ENCODE results near the gene DES. TPM values are rescaled to one million over a fixed set of nuclear protein-coding genes. Genes with fewer than 3 reads are reported as not detected.

Gene DES
- total RNA-seq, 1 donor from 2014 or later, result not detected

DNA sequence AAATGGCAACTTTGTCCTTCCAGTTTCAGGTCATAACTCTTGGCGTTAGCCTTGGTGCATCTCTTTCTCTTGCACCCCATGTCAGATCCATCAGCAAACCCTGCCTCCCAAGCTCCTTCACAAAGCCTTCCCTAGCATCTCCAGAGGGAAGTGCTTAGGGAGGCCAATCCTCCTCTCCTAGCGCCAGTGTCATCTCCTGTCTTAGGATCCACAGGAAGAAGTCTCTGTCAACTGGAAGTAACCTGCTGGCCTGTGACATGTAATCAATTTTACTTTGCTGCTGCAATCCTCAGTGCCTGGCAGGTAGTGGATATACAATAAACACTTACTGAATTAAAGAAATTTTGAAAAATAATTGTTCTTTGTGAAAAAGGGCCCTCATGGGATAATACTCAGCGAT, 22.6 kb upstream of the DES start:
- intact Hi-C loops (cut with micrococcal nuclease), result no loop called here
- no peak for ATAC-seq (ENCODE audit: low read depth)
- Mint-ChIP-seq H3K4me3 (no peak overlapping the region), H3K9me3 (no peaks in the 10 kb centered on the region), H3K27me3 (peaks cover 29% of the 10 kb centered on the region), H3K27ac (no peak overlapping the region), H3K4me1 (no peaks in the 10 kb centered on the region), H3K36me3 (ENCODE audit: low read depth) (no peaks in the 10 kb centered on the region)
- POLR2A ChIA-PET, result no interaction called here
- CTCF ChIA-PET, result no interaction called here
- TF ChIP-seq, protein P1, sequence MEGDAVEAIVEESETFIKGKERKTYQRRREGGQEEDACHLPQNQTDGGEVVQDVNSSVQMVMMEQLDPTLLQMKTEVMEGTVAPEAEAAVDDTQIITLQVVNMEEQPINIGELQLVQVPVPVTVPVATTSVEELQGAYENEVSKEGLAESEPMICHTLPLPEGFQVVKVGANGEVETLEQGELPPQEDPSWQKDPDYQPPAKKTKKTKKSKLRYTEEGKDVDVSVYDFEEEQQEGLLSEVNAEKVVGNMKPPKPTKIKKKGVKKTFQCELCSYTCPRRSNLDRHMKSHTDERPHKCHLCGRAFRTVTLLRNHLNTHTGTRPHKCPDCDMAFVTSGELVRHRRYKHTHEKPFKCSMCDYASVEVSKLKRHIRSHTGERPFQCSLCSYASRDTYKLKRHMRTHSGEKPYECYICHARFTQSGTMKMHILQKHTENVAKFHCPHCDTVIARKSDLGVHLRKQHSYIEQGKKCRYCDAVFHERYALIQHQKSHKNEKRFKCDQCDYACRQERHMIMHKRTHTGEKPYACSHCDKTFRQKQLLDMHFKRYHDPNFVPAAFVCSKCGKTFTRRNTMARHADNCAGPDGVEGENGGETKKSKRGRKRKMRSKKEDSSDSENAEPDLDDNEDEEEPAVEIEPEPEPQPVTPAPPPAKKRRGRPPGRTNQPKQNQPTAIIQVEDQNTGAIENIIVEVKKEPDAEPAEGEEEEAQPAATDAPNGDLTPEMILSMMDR (IDR thresholded peaks at IDR 0.05), result no peak
- DNase-seq, result no peak

DNA sequence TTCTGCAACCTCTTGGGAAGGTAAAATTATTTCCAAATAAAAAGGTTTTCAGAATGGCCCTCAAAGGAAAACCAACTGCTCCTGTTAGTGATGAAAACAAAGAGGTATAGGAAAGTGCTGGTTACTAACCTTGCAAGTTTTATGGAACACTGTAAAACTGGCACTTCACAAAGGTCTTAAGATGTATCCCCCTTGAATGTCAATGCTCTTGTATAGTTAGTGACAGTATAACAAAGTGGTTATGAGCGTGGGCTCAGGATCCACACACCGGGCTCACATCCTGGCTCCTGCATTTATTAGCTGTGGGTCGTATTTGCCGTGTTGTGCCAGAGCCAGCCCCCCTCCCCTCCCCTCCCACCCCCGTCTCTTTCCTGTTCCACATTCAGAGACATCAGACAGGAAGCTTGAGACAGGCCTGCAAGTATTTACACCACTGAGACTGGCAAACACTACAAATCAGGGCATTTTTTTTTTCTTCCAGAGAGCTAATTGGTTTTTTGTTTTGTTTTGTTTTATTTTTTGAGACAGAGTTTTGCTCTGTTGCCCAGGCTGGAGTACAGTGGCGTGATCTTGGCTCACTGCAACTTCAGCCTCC, 21.2 kb upstream of the DES start:
- ChIA-PET POLR2A (no interaction called here), CTCF (no interaction called here)
- TF ChIP-seq, protein P1 (IDR thresholded peaks at IDR 0.05), result no peak
- H3K9me3 Mint-ChIP-seq, result no peaks in the 10 kb centered on the region
- DNase-seq, result no peak
- no peaks in the 10 kb centered on the region for H3K36me3 Mint-ChIP-seq (ENCODE audit: low read depth)
- no peak for ATAC-seq (ENCODE audit: low read depth)
- H3K27me3 Mint-ChIP-seq, result peaks cover 29% of the 10 kb centered on the region
- intact Hi-C loops (cut with micrococcal nuclease), result no loop called here
- H3K4me3 Mint-ChIP-seq, result no peak overlapping the region
- H3K27ac Mint-ChIP-seq, result no peak overlapping the region
- H3K4me1 Mint-ChIP-seq, result no peaks in the 10 kb centered on the region

DNA sequence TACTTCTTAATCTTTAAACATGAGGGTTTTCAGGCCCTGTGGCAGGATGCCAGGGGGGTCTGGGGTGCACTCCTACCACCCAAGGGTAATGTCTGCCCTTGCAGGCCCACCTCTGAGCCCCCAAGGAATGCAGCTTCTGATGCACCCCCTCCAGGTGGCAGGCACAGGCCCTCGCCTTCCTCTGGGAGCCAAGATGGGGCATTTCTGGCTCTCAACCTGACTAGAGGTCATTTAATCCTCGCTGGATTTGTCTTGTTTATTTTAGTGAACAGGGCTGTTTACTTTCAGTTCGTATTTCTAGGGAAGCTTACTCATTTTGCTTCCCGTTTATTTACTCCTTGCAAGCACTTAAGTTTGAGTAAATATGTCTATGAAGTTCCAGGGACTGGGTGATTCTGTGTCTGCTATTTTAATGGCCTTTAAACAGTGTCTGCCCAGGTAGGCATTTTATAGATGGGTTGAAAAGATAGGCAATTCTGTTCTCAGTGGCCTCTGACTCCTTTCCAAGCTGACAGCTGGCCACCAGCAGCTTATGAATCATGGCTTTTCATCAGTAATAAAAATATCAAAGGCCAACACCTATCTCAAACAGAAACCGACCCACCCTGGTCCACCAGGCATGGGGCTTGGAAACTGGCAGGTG, 19.3 kb upstream of the DES start:
- H3K27ac Mint-ChIP-seq, result no peak overlapping the region
- H3K4me3 Mint-ChIP-seq, result no peak overlapping the region
- no peaks in the 10 kb centered on the region for H3K9me3 Mint-ChIP-seq
- peaks cover 26% of the 10 kb centered on the region for H3K27me3 Mint-ChIP-seq
- ChIA-PET POLR2A (no interaction called here), CTCF (no interaction called here)
- no peak for DNase-seq
- intact Hi-C loops (cut with micrococcal nuclease), result no loop called here
- no peaks in the 10 kb centered on the region for H3K4me1 Mint-ChIP-seq
- TF ChIP-seq, protein P1 (IDR thresholded peaks at IDR 0.05), result no peak
- ATAC-seq (ENCODE audit: low read depth), result no peak
- no peaks in the 10 kb centered on the region for H3K36me3 Mint-ChIP-seq (ENCODE audit: low read depth)

DNA sequence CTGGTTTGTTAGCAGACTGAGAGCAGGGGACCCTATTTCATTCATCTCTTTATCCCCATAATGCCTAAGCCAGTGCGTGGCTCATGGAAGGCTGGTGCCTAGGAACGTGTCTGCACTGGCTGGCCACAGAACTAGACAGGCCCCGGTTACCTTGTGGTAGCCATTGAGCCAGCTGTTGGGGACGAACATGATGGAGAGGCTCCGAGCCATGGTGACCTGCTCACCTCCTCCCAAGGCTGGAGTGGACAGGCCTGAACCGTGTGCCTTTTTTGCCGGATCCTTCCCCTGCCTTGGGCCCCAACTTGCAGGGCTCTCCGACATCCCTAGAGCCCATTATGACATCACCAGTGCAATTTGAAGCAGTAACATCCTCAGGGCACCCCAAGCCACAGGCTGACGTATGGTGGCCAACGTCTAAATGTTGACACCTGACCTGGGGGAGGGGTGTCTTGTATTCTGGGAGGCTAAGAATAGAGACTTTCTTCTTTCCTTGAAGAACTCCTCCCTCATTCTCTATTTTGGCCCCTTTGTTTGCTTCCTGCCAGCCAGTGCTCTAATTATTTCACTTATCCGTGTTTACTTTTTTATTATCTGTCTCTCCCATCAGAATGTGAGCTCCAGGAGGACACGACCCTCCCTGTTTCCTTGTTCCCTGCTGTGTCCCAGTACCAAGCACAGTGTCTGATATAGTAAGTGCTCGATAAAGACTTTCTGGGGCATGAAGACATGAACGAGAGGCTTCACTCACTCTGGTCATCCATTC, 18.3 kb upstream of the DES start:
- Mint-ChIP-seq H3K27me3 (peaks cover 26% of the 10 kb centered on the region), H3K4me1 (no peaks in the 10 kb centered on the region), H3K4me3 (no peak overlapping the region), H3K9me3 (no peaks in the 10 kb centered on the region), H3K36me3 (ENCODE audit: low read depth) (no peaks in the 10 kb centered on the region), H3K27ac (no peak overlapping the region)
- TF ChIP-seq, protein P1 (IDR thresholded peaks at IDR 0.05), result no peak
- ChIA-PET POLR2A (no interaction called here), CTCF (interaction anchor here (6.2 kb wide), 1 partner anchor 130 kb away, joined by 82 read pairs; no protein-coding TSS in a partner anchor)
- intact Hi-C loops (cut with micrococcal nuclease), result no loop called here
- ATAC-seq (ENCODE audit: low read depth), result no peak
- DNase-seq, result no peak

DNA sequence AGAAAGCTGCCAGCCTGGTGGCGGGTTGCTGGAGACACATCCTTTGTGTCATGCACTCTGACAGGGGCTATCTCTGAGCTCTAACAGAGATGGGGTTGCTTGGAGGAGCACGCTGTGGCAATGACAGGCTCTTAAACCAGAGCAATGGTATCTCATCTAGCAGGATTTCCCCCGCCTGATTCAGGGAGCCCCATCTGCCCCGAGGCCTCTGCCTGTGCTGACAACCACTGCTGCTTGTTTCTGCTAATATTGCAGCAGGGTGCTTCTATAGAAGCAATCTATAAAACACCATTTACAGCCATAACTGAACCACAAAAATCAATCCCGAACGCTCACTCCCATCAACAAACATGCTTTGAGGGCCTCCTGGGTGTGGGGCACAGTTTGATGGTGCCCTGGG, 17.6 kb upstream of the DES start:
- ATAC-seq (ENCODE audit: low read depth) (no peak), DNase-seq (no peak)
- Mint-ChIP-seq H3K4me3 (no peak overlapping the region), H3K27ac (no peak overlapping the region), H3K4me1 (no peaks in the 10 kb centered on the region), H3K9me3 (no peaks in the 10 kb centered on the region), H3K36me3 (ENCODE audit: low read depth) (no peaks in the 10 kb centered on the region), H3K27me3 (peaks cover 22% of the 10 kb centered on the region)
- ChIA-PET POLR2A (no interaction called here), CTCF (interaction anchor here (0.7 to 6.2 kb wide), 2 partner anchors 123 to 129 kb away, joined by 3 to 82 read pairs; no protein-coding TSS in a partner anchor)
- TF ChIP-seq, protein P1 (IDR thresholded peaks at IDR 0.05), result no peak
- intact Hi-C loops (cut with micrococcal nuclease), result no loop called here
